ENCODE results near the gene MSH5. TPM values are rescaled to one million over a fixed set of nuclear protein-coding genes. Genes with fewer than 3 reads are reported as not detected.
A peak's percentile ranks its signal among the peaks of the same experiment; 100 is the strongest.

MSH5 gene
- total and polyA plus RNA-seq, 9 of the 15 experiments (the other 6 are each of a cell fraction or from before 2014, with no cell fraction given): 12.5 to 104 (median 46.6) TPM

- TF ChIP-seq CGGBP1 (CRISPR knock-in tag; IDR thresholded peaks at IDR 0.05) (no peak), TOE1 (IDR thresholded peaks at IDR 0.05; ENCODE audit: borderline replicate concordance) (0 out of 2 replicates have a peak, but pooled peaks have one; percentile 25), TOE1 (CRISPR knock-in tag; IDR thresholded peaks at IDR 0.05; ENCODE audit: borderline replicate concordance, low read depth) (no peak), ATF3 (IDR thresholded peaks at IDR 0.05) (peak; percentile 39; the same call in 1 of the 2 replicates), ATF3 (CRISPR knock-in tag; conservative IDR thresholded peaks at IDR 0.05) (no peak), TEAD2 (tag; IDR thresholded peaks at IDR 0.05) (0 out of 2 replicates have a peak, but pooled peaks have one; percentile 25), TCF7 (IDR thresholded peaks at IDR 0.05; ENCODE audit: borderline replicate concordance) (no peak), ETV1 (tag; conservative IDR thresholded peaks at IDR 0.05; ENCODE audit: low read depth) (peak; percentile 42; the same call in 1 of the 2 replicates), E2F3 (CRISPR knock-in tag; IDR thresholded peaks at IDR 0.05) (0 out of 2 replicates have a peak, but pooled peaks have one; percentile 42), BHLHE40 (IDR thresholded peaks at IDR 0.05; ENCODE audit: low read length) (0 out of 2 replicates have a peak, but pooled peaks have one; percentile 28), MBD1 (CRISPR knock-in tag; IDR thresholded peaks at IDR 0.05) (no peak), ATF6 (CRISPR knock-in tag; IDR thresholded peaks at IDR 0.05) (peak; percentile 49; the same call in 1 of the 2 replicates), CEBPG (CRISPR knock-in tag; IDR thresholded peaks at IDR 0.05) (peak; percentile 79), CEBPG (tag; conservative IDR thresholded peaks at IDR 0.05 in 1 of 2, IDR thresholded peaks at IDR 0.05 in 1 of 2) (peak in 1 of 2 experiments; percentile 77; a peak in 2 of 4 replicates), HDAC8 (tag; IDR thresholded peaks at IDR 0.05) (0 out of 2 replicates have a peak, but pooled peaks have one; percentile 16), TBL1XR1 (IDR thresholded peaks at IDR 0.05; ENCODE audit: low read length in 2 of 2) (0 out of 4 replicates have a peak, but pooled peaks of 1 of the 2 experiments have one; percentile 13), CREM (IDR thresholded peaks at IDR 0.05; ENCODE audit: low read depth) (no peak)
- TF ChIP-seq, protein P1, sequence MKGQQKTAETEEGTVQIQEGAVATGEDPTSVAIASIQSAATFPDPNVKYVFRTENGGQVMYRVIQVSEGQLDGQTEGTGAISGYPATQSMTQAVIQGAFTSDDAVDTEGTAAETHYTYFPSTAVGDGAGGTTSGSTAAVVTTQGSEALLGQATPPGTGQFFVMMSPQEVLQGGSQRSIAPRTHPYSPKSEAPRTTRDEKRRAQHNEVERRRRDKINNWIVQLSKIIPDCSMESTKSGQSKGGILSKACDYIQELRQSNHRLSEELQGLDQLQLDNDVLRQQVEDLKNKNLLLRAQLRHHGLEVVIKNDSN (CRISPR knock-in tag; IDR thresholded peaks at IDR 0.05): 0 out of 2 replicates have a peak, but pooled peaks have one; percentile 46
- TF ChIP-seq, protein P2, sequence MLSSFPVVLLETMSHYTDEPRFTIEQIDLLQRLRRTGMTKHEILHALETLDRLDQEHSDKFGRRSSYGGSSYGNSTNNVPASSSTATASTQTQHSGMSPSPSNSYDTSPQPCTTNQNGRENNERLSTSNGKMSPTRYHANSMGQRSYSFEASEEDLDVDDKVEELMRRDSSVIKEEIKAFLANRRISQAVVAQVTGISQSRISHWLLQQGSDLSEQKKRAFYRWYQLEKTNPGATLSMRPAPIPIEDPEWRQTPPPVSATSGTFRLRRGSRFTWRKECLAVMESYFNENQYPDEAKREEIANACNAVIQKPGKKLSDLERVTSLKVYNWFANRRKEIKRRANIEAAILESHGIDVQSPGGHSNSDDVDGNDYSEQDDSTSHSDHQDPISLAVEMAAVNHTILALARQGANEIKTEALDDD (IDR thresholded peaks at IDR 0.05): peak; percentile 69
Measured at GRCh38 chr6:31794294-31794865, 54.6 kb downstream of the MSH5 start (continued).
